Measurements from ENCODE around the gene CYTH4.

GRCh38 chr22:37337204-37337943 lies 55.1 kb downstream of the CYTH4 start:
- TF ChIP-seq, protein P1, sequence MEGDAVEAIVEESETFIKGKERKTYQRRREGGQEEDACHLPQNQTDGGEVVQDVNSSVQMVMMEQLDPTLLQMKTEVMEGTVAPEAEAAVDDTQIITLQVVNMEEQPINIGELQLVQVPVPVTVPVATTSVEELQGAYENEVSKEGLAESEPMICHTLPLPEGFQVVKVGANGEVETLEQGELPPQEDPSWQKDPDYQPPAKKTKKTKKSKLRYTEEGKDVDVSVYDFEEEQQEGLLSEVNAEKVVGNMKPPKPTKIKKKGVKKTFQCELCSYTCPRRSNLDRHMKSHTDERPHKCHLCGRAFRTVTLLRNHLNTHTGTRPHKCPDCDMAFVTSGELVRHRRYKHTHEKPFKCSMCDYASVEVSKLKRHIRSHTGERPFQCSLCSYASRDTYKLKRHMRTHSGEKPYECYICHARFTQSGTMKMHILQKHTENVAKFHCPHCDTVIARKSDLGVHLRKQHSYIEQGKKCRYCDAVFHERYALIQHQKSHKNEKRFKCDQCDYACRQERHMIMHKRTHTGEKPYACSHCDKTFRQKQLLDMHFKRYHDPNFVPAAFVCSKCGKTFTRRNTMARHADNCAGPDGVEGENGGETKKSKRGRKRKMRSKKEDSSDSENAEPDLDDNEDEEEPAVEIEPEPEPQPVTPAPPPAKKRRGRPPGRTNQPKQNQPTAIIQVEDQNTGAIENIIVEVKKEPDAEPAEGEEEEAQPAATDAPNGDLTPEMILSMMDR (IDR thresholded peaks at IDR 0.05) = no peak
- no peak for TF ChIP-seq POLR2A (IDR thresholded peaks at IDR 0.05)

All from Peyer's patch (tissue), 4 donors.